OCI-M2 (cell line): ENCODE data around the gene MLLT1.
"Not testable (repeated sequence)": the region's sequence is repeated elsewhere in the genome, so short reads cannot be mapped to it uniquely, and the experiment has no call there.

Experiments used
- DNase-seq: peaks from one replicate; lab custom pipeline; 2025; ENCODE audit not compliant: unreplicated experiment; lab: John Stamatoyannopoulos, UW

The MLLT1 gene, protein sequence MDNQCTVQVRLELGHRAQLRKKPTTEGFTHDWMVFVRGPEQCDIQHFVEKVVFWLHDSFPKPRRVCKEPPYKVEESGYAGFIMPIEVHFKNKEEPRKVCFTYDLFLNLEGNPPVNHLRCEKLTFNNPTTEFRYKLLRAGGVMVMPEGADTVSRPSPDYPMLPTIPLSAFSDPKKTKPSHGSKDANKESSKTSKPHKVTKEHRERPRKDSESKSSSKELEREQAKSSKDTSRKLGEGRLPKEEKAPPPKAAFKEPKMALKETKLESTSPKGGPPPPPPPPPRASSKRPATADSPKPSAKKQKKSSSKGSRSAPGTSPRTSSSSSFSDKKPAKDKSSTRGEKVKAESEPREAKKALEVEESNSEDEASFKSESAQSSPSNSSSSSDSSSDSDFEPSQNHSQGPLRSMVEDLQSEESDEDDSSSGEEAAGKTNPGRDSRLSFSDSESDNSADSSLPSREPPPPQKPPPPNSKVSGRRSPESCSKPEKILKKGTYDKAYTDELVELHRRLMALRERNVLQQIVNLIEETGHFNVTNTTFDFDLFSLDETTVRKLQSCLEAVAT

DNA sequence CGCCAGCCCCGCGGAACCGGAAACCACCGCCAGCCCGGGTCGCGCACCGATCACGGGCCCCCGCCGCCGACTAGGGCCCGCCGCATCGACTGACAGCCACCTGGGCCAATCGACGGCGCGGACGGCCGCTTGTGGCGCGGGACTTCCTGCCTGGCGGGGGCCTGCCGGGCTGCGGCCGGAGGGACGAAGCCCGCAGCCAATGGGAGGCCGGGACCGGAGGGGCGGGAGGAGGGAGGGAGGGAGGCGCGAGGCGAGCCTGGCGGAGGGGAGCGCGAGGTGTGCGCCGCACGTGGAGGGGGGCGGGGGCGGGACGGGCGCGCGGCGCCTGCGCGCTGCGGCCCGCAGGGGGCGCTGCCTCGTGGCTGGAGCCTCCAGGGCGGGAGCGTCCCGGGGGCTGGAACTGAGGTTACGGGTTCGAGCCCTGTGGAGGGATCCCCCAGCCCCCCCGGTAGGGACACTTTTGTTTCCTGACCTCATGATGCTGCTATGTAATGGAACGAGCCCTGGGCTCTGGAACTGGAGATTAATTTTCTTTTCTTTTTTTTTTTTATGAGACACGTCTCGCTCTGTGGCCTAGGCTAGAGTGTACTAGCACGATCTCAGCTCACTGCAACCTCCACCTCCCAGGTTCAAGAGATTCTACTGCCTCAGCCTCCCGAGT is at the start of gene MLLT1:
TSS of gene MLLT1 (minus strand) at position 45 of the 661 bp plus-strand sequence. CDS start 191 bp downstream, outside the sequence.
- DNase-seq, result peak; percentile 27

DNA sequence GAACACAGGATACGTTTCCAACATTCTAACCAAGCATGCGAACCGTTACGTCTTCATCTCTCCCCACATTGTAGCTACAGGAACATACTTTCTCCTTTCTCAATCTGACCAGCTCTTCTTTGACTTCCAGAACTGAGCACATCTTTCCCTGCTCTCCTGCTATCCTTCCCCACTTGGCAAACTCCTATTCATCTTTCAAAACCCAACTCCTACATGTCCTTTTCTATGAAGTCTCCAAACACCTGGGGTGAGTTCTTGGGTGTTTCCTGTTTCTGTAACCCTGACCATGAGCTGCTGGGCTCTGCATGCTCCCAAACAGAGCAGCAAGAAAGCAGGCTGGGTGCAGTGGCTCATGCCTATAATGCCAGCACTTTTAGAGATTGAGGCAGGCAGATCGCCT is 47.0 kb upstream of the MLLT1 start:
- no peak for DNase-seq

DNA sequence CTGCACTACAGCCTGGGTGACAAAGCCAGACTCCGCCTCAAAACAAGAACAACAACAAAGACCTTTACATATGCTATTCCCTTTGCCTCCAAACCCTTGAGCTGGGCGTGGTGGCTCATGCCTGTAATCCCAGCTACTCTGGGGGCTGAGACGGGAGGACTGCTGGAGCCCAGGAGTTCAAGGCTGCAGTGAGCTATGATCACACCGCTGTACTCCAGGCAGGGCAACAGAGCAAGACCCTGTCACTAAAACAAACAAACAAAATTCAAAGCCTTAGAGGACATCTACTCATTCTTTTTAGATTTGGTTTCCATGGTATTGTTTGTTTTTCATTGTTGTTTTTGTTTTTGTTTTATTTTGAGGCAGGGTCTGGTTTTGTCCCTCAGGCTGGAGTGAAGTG is 45.8 kb upstream of the MLLT1 start:
- no peak for DNase-seq

DNA sequence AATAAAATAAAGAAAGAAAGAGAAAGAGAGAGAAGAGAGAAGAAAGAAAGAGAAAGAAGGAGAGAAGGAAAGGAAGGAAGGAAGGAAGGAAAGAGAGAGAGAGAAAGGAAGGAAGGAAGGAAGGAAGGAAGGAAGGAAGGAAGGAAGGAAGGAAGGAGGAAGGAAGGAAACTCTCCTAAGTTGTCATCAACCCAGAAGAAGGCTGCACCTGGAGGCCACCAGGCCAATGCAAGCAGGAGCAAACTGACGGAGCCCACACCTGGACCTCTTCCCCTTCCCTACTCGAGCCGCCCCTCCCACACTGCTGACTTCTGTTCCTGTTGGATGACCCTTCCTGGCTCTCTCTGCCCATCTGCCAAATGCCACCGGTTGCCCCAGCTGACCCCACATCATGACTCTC is 45.0 kb upstream of the MLLT1 start:
- DNase-seq, result no peak

DNA sequence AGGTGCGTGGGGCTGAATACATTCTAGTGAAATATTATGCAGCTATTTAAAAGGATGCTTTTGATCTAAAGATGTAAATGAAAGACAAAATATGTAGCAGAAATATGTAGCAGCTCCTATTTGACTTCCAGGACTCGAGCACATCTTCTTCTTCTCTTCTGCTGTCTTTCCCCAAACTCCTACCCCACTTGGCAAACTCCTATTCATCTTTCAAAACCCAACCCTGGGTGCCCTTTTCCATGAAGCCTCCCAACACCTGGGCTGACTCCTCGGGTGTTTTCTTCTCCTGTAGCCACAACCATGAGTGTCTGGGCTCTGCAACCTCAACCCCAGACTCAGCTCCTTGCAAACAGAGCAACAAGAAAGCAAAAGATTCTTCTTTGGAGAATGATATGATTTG is 42.5 kb upstream of the MLLT1 start:
- DNase-seq, result no peak

DNA sequence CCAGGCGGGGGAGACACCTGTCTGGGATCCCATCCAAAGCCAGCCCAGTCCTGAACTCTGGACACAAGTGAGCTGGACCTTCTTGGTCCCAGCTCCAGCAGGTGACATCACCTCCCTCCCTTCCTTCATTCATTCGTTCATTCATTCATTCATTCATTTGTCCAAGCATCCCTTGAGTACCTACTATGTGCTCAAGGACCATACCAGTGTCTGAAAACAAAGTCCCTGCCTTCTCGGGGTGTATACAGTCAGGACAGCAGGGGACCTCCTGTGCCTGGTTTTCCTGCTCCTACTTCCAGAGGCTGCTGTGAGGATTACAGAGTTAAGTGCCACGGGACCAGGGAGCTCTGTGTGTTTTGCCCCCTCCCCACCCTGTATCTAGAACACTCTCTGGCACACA is 39.6 kb upstream of the MLLT1 start:
- DNase-seq, result no peak

DNA sequence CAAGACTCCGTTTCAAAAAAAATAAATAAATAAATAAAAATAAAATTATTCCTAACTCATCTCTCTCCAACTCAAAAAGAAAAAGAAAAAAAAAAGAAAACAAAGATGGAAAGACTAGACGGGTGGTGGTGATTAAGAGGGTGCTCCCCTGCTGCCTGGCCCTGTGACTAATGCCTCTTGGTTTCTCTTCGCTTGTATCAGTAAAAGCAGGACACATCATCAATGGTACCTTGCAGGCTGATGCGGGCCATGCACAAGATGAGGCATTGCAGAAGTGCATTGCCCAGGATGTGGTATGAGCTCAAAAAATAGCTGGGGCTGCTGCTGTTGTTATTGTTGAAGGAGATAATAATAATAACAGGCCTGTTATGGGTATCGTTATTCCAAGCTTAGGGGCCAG is 39.0 kb upstream of the MLLT1 start:
- no peak for DNase-seq

DNA sequence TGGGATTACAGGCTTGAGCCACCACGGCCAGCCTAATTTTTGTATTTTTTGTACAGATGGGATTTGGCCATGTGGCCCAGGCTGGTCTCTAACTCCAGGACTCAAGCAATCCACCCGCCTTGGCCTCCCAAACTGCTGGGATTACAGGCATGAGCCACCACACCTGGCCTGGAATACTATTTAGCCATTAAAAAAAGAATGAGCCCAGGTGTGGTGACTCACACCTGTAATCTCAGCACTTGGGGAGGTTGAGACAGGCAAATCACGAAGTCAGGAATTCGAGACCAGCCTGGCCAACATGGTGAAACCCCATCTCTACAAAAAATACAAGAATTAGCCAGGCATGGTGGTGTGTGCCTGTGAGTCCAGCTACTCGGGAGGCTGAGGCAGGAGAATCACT is 35.9 kb upstream of the MLLT1 start:
- not testable (repeated sequence) for DNase-seq

DNA sequence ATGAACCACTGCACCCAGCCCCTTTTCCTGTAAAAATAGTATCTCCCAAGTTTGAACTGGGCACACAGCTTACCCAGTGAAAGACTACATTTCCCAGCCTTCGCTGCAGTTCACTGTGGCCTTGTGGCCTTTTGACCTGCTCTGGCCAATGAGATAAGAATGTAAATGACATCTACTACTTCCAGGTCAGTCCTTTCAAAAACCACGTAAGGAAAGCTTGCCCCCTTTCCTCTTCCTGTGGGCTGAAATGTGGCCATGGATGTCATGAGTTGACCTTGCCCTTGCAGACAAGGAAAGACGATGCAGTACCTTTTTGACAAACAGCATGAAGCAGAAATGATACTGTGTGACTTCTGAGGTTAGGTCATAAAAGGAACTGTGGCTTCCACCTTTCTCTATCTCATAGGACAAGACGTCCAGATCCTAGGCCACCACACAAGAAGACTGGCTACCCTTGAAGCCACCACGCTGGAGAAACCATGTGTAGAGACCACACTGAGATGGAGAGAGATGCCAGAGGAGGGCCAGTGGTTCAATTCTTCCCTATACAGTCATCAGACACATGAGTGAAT is 33.7 kb upstream of the MLLT1 start:
- no peak for DNase-seq

DNA sequence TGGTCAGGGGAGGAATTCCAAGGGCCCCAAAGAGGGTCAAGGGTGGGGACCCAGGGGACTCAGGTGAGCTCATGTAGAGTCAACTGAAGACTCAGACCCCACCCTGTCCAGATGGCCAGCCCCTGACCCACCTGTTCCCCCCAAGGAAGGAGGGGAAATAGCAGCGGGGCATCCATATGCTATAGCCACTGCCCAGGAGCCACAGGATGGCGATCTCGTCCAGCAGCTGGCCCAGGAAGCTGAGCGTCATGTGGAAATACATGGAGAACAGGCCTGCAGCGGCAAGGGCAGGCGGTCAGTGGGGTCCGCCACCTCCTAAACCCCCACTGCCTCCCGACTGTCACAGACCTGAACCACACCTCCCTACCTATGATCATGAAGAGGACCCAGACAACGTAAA is 32.2 kb upstream of the MLLT1 start:
- no peak for DNase-seq

DNA sequence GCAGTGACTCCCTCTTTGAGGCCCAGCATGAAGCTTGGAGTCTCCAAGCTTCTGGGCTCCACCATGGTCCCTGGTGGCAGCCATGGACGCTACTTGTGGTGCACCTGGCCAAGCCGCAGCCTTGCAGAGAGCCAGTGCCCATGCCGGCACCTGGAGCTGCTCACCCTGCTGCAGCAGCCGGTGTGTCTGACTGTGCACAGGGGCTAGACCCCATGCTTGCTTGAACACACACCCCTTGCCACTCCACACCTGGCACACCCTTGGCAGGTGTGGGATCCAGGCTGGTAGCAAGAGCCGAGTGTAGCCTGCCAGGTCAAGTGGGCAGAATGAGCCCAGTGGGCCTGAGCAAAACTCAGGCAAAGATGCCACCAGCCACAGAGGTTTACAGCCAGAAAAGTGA is 18.6 kb upstream of the MLLT1 start:
- DNase-seq, result no peak

DNA sequence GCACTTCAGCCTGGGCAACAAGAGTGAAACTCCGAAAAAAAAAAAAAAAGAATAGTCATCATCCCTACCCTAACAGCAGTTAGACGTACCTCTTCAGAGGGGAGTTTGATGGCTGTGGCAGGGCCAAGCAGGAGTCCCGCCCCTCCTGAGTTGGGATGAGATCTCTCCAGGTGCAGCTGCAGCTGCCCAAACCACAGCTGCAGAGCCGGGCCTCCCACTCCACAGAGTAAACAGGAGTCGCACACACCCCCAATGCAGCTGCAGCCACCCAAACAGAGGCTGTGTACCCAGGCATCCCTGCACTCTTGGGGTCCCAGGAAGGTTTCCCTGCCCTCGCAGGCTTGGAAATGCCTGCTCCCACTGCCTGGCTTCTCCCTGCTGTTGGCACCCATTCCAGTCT is 17.4 kb upstream of the MLLT1 start:
- DNase-seq, result no peak

DNA sequence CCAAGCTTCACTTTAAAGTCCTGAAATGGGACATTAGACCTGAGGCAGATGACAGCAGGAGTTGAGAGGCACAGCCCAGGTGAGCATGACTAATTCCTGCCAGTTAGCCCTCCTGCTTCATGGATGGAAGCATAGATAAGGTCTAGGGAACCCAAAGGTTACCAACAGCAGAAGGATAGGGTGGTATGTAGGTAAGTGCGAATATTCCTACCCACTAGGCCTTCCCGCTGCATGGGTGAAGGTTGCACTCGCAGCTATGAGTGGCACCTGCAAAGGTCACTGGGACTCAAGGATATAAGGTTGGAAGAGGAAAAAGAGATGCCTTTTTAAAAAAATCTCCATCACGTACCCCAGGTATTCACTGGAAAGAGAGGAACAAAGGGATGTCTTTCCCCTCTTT is 12.2 kb upstream of the MLLT1 start:
- no peak for DNase-seq

DNA sequence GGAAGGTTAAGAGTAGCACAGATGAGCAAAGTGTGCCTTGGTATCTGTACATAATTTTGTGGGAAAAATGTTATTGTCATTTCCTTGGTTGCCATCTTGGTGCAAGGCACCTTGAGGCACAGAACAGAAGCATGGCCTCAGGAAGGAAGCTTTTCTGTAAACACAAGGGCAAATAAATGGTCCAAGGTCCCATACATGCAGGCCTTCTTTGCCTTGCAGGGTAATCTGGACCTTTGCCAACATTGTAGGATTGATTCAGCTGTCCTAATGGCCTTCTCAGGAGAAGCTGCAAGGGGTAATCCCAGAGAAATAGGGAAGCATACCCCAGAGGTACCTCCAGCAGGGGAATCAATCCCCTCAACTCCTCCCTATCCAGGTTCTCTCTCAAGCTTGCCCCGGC is 9.0 kb upstream of the MLLT1 start:
- DNase-seq, result no peak

DNA sequence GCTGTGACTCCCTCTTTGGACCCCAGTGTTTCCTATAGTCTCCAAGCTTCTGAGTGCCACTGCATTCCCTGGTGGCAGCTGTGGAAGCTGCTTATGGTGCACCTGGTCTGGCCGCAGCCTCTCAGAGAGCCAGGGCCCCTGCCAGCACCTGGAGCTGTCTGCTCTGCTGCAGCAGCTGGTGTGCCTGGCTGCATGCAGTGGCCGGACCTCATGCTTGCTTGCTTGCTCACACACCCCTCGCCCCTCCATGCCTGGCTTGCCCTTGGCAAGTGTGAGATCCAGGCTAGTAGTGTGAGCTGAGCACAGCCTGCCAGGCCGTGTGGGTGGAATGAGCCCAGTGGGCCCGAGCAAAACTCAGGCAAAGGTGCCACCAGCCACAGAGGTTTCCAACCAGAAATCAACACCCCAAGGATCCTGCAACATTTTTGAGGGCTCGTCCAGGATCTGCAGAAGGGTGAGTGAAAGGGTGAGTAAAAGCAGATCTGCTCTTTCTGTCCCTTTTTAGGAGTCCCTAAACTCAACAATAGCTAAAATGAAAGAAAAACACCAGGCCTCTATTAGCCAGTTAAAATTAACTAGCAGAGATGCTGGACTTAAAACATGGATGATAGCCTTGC is 7.6 kb upstream of the MLLT1 start:
- DNase-seq, result no peak

DNA sequence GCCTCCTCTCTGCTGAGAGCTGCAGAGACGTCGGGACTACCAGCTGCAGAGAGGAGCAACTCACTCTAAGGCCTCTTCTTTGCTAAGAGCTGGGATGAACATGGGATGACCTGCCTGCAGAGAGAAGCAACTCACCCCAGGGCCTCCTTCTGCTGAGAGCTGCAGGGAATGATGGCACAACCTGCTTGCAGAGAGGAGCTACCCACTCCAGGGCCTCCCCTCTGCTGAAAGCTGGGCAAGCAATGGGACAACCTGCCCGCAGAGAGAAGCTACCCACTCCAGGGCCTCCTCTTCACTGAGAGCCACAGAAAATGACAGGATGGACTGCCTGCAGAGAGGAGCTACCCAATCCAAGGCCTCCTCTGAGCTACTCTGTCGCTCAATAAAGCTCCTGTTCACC is 6.9 kb upstream of the MLLT1 start:
- DNase-seq, result no peak

DNA sequence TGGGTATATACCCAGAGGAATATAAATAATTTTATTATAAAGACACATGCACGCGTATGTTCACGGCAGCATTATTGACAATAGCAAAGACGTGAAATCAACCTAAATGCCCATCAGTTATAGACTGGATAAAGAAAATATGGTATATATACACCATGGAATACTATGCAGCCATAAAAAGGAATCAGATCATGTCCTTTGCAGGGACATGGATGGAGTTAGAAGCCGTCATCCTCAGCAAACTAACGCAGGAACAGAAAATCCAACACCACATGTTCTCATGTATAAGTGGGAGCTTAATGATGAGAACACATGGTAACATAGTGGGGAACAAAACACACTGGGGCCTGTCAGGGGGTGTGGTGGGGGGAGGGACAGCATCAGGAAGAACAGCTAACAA is 2.6 kb upstream of the MLLT1 start:
- not testable (repeated sequence) for DNase-seq

DNA sequence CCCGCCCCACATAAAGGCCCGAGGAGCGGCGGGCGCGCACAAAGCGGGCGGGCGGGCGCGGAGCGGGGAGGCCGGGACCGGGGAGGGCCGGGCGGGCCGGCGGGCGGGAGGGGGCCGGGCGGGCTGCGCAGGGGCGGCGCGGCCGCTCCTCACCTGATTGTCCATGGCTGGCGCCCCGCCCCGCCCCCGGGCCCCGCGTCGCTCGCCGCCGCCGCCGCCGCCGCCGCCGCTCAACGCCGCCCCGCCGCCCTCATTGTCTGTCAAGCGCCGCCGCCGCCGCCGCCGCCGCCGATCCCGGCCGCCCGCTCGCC is 200 bp downstream of the MLLT1 start:
- no peak for DNase-seq

DNA sequence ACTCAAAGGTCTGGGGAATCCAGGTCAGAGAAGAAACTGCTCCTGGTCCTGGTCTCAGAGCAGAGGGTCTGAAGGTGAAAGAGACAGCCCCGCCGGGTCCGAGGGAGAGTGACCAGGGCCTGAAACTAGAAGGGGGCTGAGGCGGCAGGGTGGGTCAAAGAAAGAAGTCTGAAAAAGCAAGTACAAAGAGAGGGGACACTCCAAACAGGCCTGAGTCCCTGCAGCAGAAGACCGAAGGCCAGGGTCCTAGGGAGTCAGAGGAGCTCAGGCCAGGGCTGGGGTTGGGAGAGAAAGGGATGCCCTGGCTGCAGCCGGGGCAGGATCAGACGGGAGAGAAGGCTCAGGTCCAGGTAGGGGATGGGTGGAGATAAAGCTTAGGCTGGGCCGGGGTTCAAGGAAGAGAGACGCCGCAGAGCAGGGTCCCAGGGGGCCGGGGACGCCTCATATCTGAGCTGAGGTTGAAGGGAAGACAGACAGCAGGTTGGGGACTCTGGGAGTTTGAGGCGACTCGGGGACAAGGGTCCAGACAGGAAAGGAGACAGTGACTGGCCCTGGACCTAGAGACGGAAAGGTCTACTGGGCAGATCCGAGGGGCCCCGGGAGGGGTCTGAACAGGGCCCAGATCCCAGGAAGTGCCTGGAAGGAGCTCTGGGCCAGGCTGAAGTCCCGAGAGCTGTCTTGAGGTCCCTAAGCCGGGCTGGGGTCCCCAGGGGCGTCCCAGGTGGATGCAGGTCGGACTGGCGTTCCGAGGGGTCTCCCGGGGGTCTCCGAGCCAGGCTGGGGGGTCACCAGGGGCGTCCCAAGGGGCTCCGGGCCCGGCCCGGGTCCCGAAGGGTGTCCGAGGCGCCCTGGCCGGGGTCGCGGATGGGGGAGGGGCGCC is 795 bp downstream of the MLLT1 start:
- no peak for DNase-seq

DNA sequence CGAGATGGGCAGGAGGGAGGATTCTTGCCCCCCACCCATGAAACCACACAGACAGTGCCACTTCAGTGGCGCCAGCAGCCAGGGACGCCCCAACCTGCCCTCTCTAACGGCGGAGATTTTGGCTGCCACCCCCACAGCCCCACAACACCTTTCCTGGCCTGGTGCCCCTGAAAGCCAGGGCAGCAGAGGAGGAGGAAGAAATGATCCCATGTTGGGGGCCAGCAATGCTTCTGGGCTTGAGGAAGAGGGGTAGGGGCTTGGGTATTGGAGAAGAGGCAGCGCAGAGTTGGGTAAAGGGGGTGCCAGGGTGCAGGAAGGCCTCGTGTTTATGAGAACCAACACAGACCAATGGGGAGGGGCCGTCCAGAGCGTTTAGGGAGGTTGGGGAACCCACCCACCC is 1.7 kb downstream of the MLLT1 start:
- DNase-seq, result no peak

DNA sequence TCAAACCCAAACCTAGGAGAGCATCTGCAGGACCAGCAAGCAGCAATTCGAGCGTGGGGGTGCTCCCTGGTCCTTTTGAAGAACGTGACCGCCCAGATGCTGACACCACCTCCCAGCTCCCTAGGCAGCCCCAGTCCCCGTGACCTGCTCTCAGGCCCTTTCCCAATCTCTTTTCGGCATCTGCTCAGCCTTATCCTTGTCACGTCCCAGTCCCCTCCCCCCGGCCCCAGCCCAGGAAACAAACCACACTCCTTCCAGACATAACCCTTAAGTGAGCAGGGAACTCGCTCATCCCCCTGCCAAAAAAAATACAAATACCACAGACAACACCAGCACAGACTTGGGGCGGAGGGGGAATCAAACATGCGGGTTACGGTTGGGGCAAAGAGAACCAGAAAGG is 3.3 kb downstream of the MLLT1 start:
- DNase-seq, result no peak
